ENCODE results near the gene BMP8A.
A peak's percentile ranks its signal among the peaks of the same experiment; 100 is the strongest.

The BMP8A gene

GRCh38 chr1:39528082-39528481 is 36.6 kb downstream of the BMP8A start:
- DNase-seq, result no peak

- no peak for DNase-seq
Measured at GRCh38 chr1:39529901-39530535, 38.6 kb downstream of the BMP8A start.

GRCh38 chr1:39531526-39531925 is 40.1 kb downstream of the BMP8A start:
- no peak for DNase-seq

GRCh38 chr1:39533442-39533841 is 42.0 kb downstream of the BMP8A start:
- DNase-seq, result no peak

- no peak for DNase-seq
Measured at GRCh38 chr1:39538531-39539251, 47.3 kb downstream of the BMP8A start.

- peak; percentile 15 to 59 for DNase-seq
Measured at GRCh38 chr1:39539252-39539790, 47.9 kb downstream of the BMP8A start.

GRCh38 chr1:39540504-39541031 is 49.1 kb downstream of the BMP8A start:
- no peak for DNase-seq

GRCh38 chr1:39542924-39543323 is 51.5 kb downstream of the BMP8A start:
- DNase-seq, result no peak

- no peak for DNase-seq
Measured at GRCh38 chr1:39544327-39544726, 52.9 kb downstream of the BMP8A start.

- no peak for DNase-seq
Measured at GRCh38 chr1:39545531-39545930, 54.1 kb downstream of the BMP8A start.

- DNase-seq, result no peak
Measured at GRCh38 chr1:39554277-39554676, 62.8 kb downstream of the BMP8A start.

- DNase-seq, result no peak
Measured at GRCh38 chr1:39561279-39561678, 69.8 kb downstream of the BMP8A start.

GRCh38 chr1:39562886-39563285 is 71.5 kb downstream of the BMP8A start:
- no peak for DNase-seq

GRCh38 chr1:39563669-39564068 is 72.2 kb downstream of the BMP8A start:
- no peak for DNase-seq

- no peak for DNase-seq
Measured at GRCh38 chr1:39564340-39564739, 72.9 kb downstream of the BMP8A start.

GRCh38 chr1:39564941-39565340 is 73.5 kb downstream of the BMP8A start:
- DNase-seq, result no peak

GRCh38 chr1:39566441-39567137 is 75.2 kb downstream of the BMP8A start:
- DNase-seq, result no peak

- DNase-seq, result no peak
Measured at GRCh38 chr1:39567302-39567701, 75.9 kb downstream of the BMP8A start.

- no peak for DNase-seq
Measured at GRCh38 chr1:39568208-39568607, 76.8 kb downstream of the BMP8A start.

- DNase-seq, result no peak
Measured at GRCh38 chr1:39569034-39569433, 77.6 kb downstream of the BMP8A start.

- no peak for DNase-seq
Measured at GRCh38 chr1:39570477-39571177, 79.2 kb downstream of the BMP8A start.

GRCh38 chr1:39571178-39571483 is 79.7 kb downstream of the BMP8A start:
- DNase-seq, result no peak

Data from NCI-H1930 (cell line).